Measurements from ENCODE around the gene NEUROD2. TPM values are rescaled to one million over a fixed set of nuclear protein-coding genes. Genes with fewer than 3 reads are reported as not detected.
A peak's percentile ranks its signal among the peaks of the same experiment; 100 is the strongest.

NEUROD2 gene
- total and polyA plus RNA-seq, 2 of the 13 experiments (the other 11 are each of a cell fraction or from before 2014, with no cell fraction given): not detected

DNA sequence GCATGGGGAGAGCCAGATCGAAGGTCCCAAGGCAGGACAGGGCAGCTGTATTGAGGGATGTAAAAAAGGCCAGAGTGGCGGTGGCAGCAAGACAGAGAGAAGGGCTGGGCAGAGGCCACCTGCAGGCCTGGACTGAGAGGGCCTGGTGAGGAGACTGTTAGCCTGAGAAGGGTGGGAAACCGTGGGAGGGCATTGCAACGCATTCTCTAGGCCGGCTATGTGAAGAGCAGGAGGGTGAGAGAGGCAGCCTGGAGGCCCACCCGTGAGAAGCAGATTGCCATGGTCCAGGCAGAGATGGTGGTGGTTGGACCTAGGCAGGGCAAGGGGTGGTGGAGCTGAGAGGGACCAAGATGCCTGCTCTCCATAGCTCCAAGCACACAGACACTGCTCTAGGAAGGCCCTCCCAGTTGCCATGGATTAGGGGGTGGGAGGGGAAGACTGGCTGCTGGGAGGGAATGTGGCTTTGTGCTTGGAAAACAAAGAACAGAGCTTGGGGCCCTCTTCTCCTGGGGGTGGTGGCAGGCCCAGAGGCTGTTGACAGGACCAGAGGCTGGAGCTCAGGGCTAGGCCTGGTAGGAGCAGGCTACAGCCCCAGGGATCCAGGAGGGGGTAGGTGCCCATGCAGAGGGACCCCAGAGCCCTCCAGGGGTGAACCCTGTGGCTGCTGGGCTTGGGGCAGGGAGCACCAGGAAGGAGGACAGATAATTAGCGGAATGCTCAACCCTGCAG, 45.0 kb upstream of the NEUROD2 start (continued):
- no peak for TF ChIP-seq HDAC2 (CRISPR knock-in tag; IDR thresholded peaks at IDR 0.05)
- TF ChIP-seq, protein P1, sequence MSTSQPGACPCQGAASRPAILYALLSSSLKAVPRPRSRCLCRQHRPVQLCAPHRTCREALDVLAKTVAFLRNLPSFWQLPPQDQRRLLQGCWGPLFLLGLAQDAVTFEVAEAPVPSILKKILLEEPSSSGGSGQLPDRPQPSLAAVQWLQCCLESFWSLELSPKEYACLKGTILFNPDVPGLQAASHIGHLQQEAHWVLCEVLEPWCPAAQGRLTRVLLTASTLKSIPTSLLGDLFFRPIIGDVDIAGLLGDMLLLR (CRISPR knock-in tag; IDR thresholded peaks at IDR 0.05): no peak
- TF ChIP-seq, protein P2, sequence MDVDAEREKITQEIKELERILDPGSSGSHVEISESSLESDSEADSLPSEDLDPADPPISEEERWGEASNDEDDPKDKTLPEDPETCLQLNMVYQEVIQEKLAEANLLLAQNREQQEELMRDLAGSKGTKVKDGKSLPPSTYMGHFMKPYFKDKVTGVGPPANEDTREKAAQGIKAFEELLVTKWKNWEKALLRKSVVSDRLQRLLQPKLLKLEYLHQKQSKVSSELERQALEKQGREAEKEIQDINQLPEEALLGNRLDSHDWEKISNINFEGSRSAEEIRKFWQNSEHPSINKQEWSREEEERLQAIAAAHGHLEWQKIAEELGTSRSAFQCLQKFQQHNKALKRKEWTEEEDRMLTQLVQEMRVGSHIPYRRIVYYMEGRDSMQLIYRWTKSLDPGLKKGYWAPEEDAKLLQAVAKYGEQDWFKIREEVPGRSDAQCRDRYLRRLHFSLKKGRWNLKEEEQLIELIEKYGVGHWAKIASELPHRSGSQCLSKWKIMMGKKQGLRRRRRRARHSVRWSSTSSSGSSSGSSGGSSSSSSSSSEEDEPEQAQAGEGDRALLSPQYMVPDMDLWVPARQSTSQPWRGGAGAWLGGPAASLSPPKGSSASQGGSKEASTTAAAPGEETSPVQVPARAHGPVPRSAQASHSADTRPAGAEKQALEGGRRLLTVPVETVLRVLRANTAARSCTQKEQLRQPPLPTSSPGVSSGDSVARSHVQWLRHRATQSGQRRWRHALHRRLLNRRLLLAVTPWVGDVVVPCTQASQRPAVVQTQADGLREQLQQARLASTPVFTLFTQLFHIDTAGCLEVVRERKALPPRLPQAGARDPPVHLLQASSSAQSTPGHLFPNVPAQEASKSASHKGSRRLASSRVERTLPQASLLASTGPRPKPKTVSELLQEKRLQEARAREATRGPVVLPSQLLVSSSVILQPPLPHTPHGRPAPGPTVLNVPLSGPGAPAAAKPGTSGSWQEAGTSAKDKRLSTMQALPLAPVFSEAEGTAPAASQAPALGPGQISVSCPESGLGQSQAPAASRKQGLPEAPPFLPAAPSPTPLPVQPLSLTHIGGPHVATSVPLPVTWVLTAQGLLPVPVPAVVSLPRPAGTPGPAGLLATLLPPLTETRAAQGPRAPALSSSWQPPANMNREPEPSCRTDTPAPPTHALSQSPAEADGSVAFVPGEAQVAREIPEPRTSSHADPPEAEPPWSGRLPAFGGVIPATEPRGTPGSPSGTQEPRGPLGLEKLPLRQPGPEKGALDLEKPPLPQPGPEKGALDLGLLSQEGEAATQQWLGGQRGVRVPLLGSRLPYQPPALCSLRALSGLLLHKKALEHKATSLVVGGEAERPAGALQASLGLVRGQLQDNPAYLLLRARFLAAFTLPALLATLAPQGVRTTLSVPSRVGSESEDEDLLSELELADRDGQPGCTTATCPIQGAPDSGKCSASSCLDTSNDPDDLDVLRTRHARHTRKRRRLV (CRISPR knock-in tag; IDR thresholded peaks at IDR 0.05): no peak
- TF ChIP-seq NFKB2 (CRISPR knock-in tag; IDR thresholded peaks at IDR 0.05; ENCODE audit: borderline replicate concordance): 0 out of 2 replicates have a peak, but pooled peaks have one; percentile 31
- no peak for TF ChIP-seq MAFK (conservative IDR thresholded peaks at IDR 0.05 in 1 of 2, IDR thresholded peaks at IDR 0.05 in 1 of 2; ENCODE audit: low read length in 2 of 2)
- TF ChIP-seq ZNF564 (CRISPR knock-in tag; IDR thresholded peaks at IDR 0.05): 0 out of 2 replicates have a peak, but pooled peaks have one; percentile 9
- TF ChIP-seq, protein P3, sequence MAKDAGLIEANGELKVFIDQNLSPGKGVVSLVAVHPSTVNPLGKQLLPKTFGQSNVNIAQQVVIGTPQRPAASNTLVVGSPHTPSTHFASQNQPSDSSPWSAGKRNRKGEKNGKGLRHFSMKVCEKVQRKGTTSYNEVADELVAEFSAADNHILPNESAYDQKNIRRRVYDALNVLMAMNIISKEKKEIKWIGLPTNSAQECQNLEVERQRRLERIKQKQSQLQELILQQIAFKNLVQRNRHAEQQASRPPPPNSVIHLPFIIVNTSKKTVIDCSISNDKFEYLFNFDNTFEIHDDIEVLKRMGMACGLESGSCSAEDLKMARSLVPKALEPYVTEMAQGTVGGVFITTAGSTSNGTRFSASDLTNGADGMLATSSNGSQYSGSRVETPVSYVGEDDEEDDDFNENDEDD (CRISPR knock-in tag; IDR thresholded peaks at IDR 0.05; ENCODE audit: borderline replicate concordance): 0 out of 2 replicates have a peak, but pooled peaks have one; percentile 15
- no peak for TF ChIP-seq AGO2 (optimal IDR thresholded peaks at IDR 0.05; ENCODE audit: low read depth, low read length)
- no peak for TF ChIP-seq ATF1 (CRISPR knock-in tag; IDR thresholded peaks at IDR 0.05)
- TF ChIP-seq SRSF9 (IDR thresholded peaks at IDR 0.05; ENCODE audit: borderline replicate concordance, insufficient read depth, low read depth, low read length, poor library complexity, severe bottlenecking): no peak
- TF ChIP-seq, protein P4, sequence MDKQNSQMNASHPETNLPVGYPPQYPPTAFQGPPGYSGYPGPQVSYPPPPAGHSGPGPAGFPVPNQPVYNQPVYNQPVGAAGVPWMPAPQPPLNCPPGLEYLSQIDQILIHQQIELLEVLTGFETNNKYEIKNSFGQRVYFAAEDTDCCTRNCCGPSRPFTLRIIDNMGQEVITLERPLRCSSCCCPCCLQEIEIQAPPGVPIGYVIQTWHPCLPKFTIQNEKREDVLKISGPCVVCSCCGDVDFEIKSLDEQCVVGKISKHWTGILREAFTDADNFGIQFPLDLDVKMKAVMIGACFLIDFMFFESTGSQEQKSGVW (CRISPR knock-in tag; IDR thresholded peaks at IDR 0.05; ENCODE audit: borderline replicate concordance): no peak
- TF ChIP-seq ZNF274 (CRISPR knock-in tag; IDR thresholded peaks at IDR 0.05): no peak; the same call in 1 of the 2 replicates
- no peak for TF ChIP-seq ZNF431 (CRISPR knock-in tag; IDR thresholded peaks at IDR 0.05; ENCODE audit: borderline replicate concordance, low read depth)
- TF ChIP-seq PAWR (CRISPR knock-in tag; IDR thresholded peaks at IDR 0.05; ENCODE audit: borderline replicate concordance): no peak
- TF ChIP-seq BHLHE40 (IDR thresholded peaks at IDR 0.05; ENCODE audit: low read length): 0 out of 2 replicates have a peak, but pooled peaks have one; percentile 16
- TF ChIP-seq ZBTB7A (CRISPR knock-in tag; IDR thresholded peaks at IDR 0.05): no peak
- TF ChIP-seq ZFX (CRISPR knock-in tag; IDR thresholded peaks at IDR 0.05; ENCODE audit: low read depth): peak; percentile 89
- TF ChIP-seq ZNF235 (CRISPR knock-in tag; IDR thresholded peaks at IDR 0.05; ENCODE audit: borderline replicate concordance): no peak; the same call in 1 of the 2 replicates
- TF ChIP-seq, protein P5, sequence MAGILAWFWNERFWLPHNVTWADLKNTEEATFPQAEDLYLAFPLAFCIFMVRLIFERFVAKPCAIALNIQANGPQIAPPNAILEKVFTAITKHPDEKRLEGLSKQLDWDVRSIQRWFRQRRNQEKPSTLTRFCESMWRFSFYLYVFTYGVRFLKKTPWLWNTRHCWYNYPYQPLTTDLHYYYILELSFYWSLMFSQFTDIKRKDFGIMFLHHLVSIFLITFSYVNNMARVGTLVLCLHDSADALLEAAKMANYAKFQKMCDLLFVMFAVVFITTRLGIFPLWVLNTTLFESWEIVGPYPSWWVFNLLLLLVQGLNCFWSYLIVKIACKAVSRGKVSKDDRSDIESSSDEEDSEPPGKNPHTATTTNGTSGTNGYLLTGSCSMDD (CRISPR knock-in tag; IDR thresholded peaks at IDR 0.05): no peak
- peak; percentile 47 for TF ChIP-seq TEAD3 (CRISPR knock-in tag; optimal IDR thresholded peaks at IDR 0.05; ENCODE audit: borderline replicate concordance)
- TF ChIP-seq RFXAP (CRISPR knock-in tag; IDR thresholded peaks at IDR 0.05; ENCODE audit: borderline replicate concordance): no peak

Data from HepG2 (cell line).